GM18526 (cell line): ENCODE measurements around the gene SYT2.

Experiments
- POLR2A ChIP-seq: IDR thresholded peaks from 3 replicates; pipeline ENCODE4 v1.6.1; 2011; ENCODE audit not compliant: insufficient read length; ENCODE audit errors: extremely low read depth

The SYT2 gene

DNA sequence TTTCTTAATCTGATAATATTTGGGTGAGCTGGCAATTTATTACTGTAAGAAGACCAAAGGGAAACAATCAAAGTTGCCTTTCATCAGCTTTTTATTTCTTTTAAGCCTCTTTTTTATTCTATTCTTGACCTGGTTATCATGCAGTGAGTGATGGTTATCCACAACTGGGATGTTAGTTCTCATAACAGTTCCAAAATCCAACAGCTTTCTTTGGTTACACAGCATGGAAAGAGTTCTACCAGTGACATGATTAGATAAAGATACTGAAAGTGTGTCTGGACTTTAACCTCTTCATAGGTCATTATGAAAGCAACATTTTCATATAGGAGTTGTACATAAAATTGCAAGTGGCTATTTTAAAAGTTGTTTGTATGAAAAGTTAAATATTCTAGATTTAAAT is 163.0 kb downstream of the SYT2 start:
- TF ChIP-seq POLR2A, result no peak
